Activated CD4-positive, alpha-beta T cell treated with anti-CD3 and anti-CD28 coated beads, Interleukin-2, amount 10 ng/mL, durations not matched to agents 24 days and 14 days (primary cell): ENCODE measurements around the gene MYL6. TPM values are rescaled to one million over a fixed set of nuclear protein-coding genes. Genes with fewer than 3 reads are reported as not detected.

ENCODE experiments used
- DNase-seq: peaks from one replicate; pipeline ENCODE4 v3.0.0; 2022
- H3K27ac Mint-ChIP-seq: one replicate; pipeline ENCODE4 v1.8.0; 2022; ENCODE audit warnings: mild to moderate bottlenecking, mixed read lengths
- H3K27me3 Mint-ChIP-seq: one replicate; pipeline ENCODE4 v1.8.0; 2022; ENCODE audit warnings: mixed read lengths
- H3K36me3 Mint-ChIP-seq: one replicate; pipeline ENCODE4 v1.8.0; 2022; ENCODE audit warnings: low read depth, mild to moderate bottlenecking, mixed read lengths
- H3K4me1 Mint-ChIP-seq: one replicate; pipeline ENCODE4 v1.8.0; 2021; ENCODE audit warnings: mixed read lengths
- H3K4me3 Mint-ChIP-seq: one replicate; pipeline ENCODE4 v1.8.0; 2022; ENCODE audit warnings: mild to moderate bottlenecking, moderate library complexity, mixed read lengths
- H3K9me3 Mint-ChIP-seq: one replicate; pipeline ENCODE4 v1.8.0; 2021; ENCODE audit warnings: mixed read lengths
- intact Hi-C: fragments of 100-400 bp; cut with micrococcal nuclease; formaldehyde crosslinking; loops from one replicate; pipeline ENCODE4 v1.15.1; 2023
- total RNA-seq: library from RNA; stranded (reverse); gene quantifications from 2 replicates; pipeline ENCODE4 v1.2.3, GENCODE V29; 2022

Gene MYL6
- total RNA-seq, 1 donor from 2014 or later: 717 TPM

DNA sequence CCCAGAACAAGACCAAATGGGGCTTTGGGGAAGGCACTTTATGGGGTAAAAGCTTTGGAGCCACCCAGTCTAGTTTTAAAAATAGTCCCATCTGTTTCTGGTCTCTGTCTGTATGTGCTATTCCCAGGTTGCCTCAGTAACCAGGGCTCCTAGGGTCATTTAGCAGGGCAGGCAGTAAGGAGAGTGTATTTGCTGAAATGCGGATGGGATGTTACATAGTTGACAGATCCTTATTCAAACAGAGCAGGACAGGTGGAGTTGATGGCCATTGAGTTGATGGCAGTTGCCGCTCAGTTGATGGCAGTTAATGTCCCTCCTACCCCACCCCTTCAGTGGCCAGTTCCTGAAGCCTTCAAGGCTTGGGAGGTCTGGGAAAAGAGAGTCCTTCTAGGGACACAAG lies 35.5 kb upstream of the MYL6 start:
- no peak for DNase-seq
- H3K27me3 Mint-ChIP-seq: peaks cover 3% of the 10 kb centered on the region
- intact Hi-C loops: loop anchor here (10.0 kb wide), 1 partner anchor 1632 kb away; the partner anchor contains the start of genes CDK4 and MARCHF9
- no peak overlapping the region for H3K27ac Mint-ChIP-seq
- peaks cover 54% of the 10 kb centered on the region for H3K4me1 Mint-ChIP-seq
- H3K4me3 Mint-ChIP-seq: no peak overlapping the region
- peaks cover 15% of the 10 kb centered on the region for H3K36me3 Mint-ChIP-seq
- no peaks in the 10 kb centered on the region for H3K9me3 Mint-ChIP-seq

DNA sequence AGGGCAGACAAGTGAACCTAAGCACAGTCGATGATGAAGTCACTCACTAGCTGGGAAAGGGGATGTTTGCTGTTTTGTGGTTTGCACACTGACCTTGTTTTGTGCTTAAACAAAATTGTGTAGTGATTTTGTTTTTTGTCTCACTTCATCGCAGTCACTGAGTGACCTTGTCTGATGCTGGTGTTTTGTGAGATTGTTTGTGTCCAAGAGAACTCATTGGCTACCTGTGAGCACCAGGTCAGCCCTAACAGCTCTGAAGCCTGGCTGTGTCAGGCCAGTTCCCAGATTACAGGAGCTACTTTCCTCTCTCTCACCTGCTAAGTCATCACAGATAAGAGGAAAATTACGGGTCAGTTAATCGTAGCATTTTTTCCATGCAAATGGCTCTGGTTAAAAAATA lies 34.0 kb upstream of the MYL6 start:
- H3K4me3 Mint-ChIP-seq: no peak overlapping the region
- peaks cover 14% of the 10 kb centered on the region for H3K36me3 Mint-ChIP-seq
- peak overlapping the region; percentile 22 for H3K27ac Mint-ChIP-seq
- peaks cover 50% of the 10 kb centered on the region for H3K4me1 Mint-ChIP-seq
- DNase-seq: no peak
- H3K9me3 Mint-ChIP-seq: no peaks in the 10 kb centered on the region
- intact Hi-C loops: loop anchor here (10.0 kb wide), 1 partner anchor 1631 kb away; the partner anchor contains the start of genes CDK4 and MARCHF9
- no peaks in the 10 kb centered on the region for H3K27me3 Mint-ChIP-seq

DNA sequence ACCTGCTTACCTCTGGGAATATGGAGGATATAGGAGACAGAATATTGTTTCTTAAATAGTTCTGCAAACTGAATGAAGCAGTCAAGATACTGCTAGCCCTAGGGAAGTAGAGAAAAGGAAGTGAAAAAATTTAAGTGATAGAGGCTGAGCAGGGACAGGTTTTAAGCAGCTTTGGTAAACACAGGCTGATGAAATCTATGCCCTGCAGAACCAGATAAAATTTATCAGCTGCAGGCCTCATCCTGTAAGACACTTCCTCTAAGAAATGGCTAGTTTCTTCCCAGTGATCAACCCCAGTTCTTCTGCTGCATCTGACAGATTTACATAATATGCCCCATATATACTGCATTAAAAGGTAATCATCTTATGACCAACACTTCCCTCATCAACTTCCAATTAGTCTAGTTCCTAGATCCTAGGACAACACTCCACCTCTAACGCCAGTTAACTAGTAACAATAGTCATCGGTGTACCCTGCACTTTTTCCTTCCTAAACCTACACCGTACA lies 31.4 kb upstream of the MYL6 start:
- no peaks in the 10 kb centered on the region for H3K27me3 Mint-ChIP-seq

DNA sequence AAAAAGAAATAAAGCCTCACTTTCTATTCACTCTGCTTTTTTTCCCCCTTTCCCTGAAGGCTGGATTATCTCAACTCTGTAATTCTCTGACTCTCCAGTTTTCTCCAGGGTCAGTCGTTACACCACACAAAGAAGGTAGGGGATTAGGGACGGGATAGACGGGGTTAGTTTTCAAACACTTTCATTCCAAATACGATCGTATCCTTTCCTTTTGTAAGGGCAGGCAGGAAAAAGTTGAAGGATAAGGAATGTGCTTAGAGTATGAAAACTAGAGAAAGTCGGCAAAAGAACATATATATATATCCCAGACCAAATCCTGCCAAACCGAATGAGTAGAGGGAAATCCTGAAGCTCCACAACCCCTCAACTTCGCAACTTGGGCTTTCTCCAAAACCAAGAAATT lies 30.7 kb upstream of the MYL6 start:
- Mint-ChIP-seq H3K4me3 (peak overlapping the region; percentile 98), H3K4me1 (peaks cover 64% of the 10 kb centered on the region), H3K36me3 (peaks cover 36% of the 10 kb centered on the region), H3K27ac (peak overlapping the region; percentile 94), H3K27me3 (no peaks in the 10 kb centered on the region), H3K9me3 (no peaks in the 10 kb centered on the region)
- no peak for DNase-seq
- intact Hi-C loops: loop anchor here (2.0 to 10.0 kb wide), 3 partner anchors 129 to 1627 kb away; partner anchors contain the start of genes CDK4, MARCHF9 and TIMELESS

More for the DNA sequence above, 31.4 kb upstream of the MYL6 start:
- Mint-ChIP-seq H3K36me3 (peaks cover 31% of the 10 kb centered on the region), H3K4me1 (peaks cover 57% of the 10 kb centered on the region), H3K27ac (peak overlapping the region; percentile 94), H3K4me3 (peak overlapping the region; percentile 98), H3K9me3 (no peaks in the 10 kb centered on the region)
- intact Hi-C loops: loop anchor here (1.0 to 10.0 kb wide), 7 partner anchors 8 to 1628 kb away; partner anchors contain the start of genes CDK4, MARCHF9, MYL6B and TIMELESS
- no peak for DNase-seq

DNA sequence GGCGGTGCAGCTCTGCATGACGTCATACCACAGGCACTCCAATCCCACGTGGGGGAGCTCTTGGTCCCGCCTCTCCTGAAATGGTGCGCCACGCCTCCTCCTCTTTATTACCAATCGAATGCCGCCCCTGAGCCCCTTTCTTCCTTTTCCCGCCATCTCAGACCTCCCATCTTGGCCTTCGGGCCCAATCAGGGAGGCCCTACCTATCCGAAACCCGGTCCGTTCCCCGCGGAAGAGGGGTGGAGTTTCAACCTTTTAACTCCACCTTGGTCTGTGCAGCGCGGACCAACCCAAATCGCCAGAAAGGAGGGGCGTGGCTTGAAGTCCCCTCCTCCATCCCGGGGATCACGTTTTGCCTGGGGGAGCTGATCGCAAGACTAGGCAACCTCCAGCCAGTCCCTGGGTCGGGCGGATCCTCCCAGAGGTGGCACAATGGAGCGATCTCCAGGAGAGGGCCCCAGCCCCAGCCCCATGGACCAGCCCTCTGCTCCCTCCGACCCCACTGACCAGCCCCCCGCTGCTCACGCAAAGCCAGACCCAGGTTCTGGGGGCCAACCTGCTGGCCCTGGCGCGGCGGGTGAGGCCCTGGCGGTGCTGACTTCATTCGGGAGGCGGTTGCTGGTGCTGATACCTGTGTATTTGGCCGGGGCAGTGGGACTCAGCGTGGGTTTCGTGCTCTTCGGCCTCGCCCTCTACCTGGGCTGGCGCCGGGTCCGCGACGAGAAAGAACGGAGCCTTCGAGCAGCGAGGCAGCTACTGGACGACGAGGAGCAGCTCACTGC lies 30.1 kb upstream of the MYL6 start, which contains the start of gene ESYT1:
ESYT1 (plus strand) TSS at position 380 of the 782 bp plus-strand sequence; CDS start at position 433, 53 bp downstream.
- Mint-ChIP-seq H3K36me3 (peaks cover 39% of the 10 kb centered on the region), H3K4me3 (peak within 1 kb of the TSS; percentile 98), H3K4me1 (peaks cover 65% of the 10 kb centered on the region), H3K27ac (peak within 1 kb of the TSS; percentile 94), H3K27me3 (no peaks in the 10 kb centered on the region), H3K9me3 (no peaks in the 10 kb centered on the region)
- DNase-seq: peak; percentile 99
- intact Hi-C loops: loop anchor here (2.0 to 10.0 kb wide), 4 partner anchors 129 to 1627 kb away; partner anchors contain the start of genes CDK4, MARCHF9, SPRYD4 and TIMELESS

DNA sequence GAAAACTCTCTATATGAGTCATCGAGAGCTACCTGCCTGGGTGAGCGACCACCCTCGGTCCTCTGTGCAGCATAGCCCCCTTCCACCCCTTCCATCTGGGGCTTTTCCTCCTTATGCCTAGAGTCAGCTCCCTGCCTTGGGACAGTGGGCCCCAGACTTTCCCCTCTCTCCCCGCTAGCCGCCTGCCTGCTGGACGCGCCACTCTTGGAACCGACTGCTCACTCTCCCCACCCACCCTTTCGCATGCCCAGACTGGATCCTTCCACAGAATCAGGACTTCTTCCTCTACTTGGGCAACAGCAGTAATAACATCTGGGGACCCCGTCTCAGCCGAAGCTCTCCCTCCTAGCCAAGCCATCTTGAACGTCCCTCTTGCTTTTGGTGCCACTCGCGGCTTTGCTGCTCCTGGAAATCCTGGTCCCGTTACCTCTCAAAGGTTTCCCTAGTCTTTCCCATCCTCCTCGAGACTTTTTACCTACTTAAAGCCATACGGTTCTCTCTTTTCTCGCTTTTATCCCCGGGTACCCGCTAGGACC lies 29.4 kb upstream of the MYL6 start:
- H3K4me3 Mint-ChIP-seq: peak overlapping the region; percentile 98
- DNase-seq: no peak
- H3K9me3 Mint-ChIP-seq: no peaks in the 10 kb centered on the region
- H3K4me1 Mint-ChIP-seq: peaks cover 68% of the 10 kb centered on the region
- intact Hi-C loops: loop anchor here (1.0 to 10.0 kb wide), 4 partner anchors 9 to 1626 kb away; partner anchors contain the start of genes CDK4, MARCHF9, SPRYD4 and TIMELESS
- H3K36me3 Mint-ChIP-seq: peaks cover 45% of the 10 kb centered on the region
- H3K27ac Mint-ChIP-seq: peak overlapping the region; percentile 94
- H3K27me3 Mint-ChIP-seq: no peaks in the 10 kb centered on the region

DNA sequence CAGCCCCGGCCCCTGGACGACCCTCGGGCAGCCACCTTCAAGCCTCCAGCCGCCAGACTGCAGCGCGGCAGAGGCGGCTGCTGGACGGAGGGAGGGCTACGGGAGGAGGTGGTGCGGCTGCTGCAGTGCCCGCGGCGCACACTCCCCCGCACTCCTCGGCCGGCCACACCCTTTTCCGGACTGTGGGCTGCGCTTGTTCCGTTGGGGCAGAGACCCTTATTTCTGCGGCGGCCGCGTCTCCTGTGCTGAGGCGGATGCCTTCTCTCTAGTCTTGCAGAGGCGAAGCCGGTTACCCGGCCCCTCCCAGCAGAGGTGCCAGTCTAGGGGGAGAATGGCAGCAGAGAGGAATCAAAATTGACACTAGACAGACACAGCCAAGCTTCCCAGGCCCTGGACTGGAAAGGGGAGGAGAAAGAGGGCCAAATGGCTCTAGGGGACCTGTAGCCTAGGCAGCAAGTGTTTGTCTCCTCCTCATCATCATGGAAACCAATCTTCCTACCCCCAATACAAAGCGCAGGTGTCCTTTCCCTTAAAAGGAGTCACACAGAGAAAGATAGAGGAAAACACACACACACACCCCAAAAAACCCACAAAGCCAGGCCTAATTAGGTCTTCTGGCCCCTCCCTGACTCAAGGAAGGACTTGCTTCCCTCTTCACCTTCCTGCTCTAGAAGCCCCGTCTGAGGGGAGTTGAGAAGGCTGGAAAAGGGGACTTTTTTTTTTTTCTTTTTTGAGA lies 28.8 kb upstream of the MYL6 start:
- peaks cover 52% of the 10 kb centered on the region for H3K36me3 Mint-ChIP-seq
- peak overlapping the region; percentile 94 for H3K27ac Mint-ChIP-seq
- intact Hi-C loops: loop anchor here (1.0 to 10.0 kb wide), 4 partner anchors 8 to 1625 kb away; partner anchors contain the start of genes CDK4, MARCHF9, SPRYD4 and TIMELESS
- no peaks in the 10 kb centered on the region for H3K27me3 Mint-ChIP-seq
- H3K4me3 Mint-ChIP-seq: peak overlapping the region; percentile 98
- no peaks in the 10 kb centered on the region for H3K9me3 Mint-ChIP-seq
- peaks cover 65% of the 10 kb centered on the region for H3K4me1 Mint-ChIP-seq
- peak; percentile 94 for DNase-seq

DNA sequence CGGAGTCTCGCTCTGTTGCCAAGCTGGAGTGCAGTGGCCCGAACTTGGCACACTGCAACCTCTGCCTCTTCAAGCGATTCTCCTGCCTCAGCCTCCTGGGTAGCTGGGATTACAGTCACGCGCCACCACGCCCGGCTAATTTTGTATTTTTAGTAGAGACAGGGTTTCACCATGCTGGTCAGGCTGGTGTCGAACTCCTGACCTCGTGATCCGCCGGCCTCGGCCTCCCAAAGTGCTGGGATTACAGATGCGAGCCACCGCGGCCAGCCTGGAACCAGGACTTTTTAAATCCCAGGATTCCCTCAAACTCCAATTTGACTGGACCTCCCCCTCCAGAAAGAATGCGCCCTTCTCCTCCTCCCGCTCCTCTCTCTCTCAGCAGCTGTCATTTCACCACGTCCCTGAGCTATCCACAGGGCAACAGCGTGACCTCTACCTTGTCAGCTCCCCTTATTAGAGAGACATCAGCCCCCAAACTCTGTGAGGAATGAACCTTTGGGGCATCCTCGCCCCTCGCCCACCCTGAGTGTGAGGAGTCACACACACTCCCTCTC lies 28.1 kb upstream of the MYL6 start:
- Mint-ChIP-seq H3K4me1 (peaks cover 62% of the 10 kb centered on the region), H3K27ac (peak overlapping the region; percentile 94), H3K4me3 (peak overlapping the region; percentile 98), H3K36me3 (peaks cover 56% of the 10 kb centered on the region), H3K9me3 (no peaks in the 10 kb centered on the region), H3K27me3 (no peaks in the 10 kb centered on the region)
- intact Hi-C loops: loop anchor here (1.0 to 10.0 kb wide), 4 partner anchors 7 to 1625 kb away; partner anchors contain the start of genes CDK4, MARCHF9, SPRYD4 and TIMELESS
- DNase-seq: no peak

DNA sequence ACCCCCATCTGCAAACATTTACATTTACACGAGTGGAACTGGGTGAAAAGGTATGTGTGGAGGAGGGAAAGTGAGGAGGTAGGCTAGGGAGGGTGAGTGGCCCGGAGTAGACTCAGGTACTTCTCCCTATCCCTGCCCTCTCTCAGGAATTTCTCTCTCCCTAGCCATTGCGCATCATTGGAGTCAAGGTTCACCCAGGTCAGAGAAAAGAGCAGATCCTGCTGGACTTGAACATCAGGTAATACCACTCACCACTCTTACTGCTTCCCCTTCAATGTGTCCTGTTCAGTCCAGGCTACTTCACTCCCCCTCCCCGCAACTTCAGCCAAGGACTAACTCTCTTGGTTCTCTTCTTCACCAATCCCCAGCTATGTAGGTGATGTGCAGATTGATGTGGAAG lies 27.3 kb upstream of the MYL6 start:
- Mint-ChIP-seq H3K4me1 (peaks cover 59% of the 10 kb centered on the region), H3K9me3 (no peaks in the 10 kb centered on the region), H3K27me3 (no peaks in the 10 kb centered on the region), H3K4me3 (peak overlapping the region; percentile 98), H3K36me3 (peaks cover 57% of the 10 kb centered on the region), H3K27ac (peak overlapping the region; percentile 46)
- intact Hi-C loops: no loop called here
- no peak for DNase-seq

DNA sequence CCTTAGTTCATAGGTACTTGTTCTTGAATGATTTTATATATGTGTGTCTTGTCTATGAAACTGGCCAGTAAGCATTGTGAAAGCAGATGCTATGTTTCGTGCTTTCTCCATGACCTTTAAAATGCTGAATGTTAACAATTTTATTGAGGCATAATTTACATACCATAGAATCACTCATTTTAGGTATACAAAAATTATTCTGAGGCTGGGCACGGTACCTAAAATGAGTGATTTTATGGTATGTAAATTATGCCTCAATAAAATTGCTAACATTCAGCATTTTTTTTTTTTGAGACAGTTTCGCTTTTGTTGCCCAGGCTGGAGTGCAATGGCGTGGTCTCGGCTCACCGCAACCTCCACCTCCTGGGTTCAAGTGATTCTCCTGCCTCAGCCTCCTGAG lies 23.3 kb upstream of the MYL6 start:
- Mint-ChIP-seq H3K4me3 (no peak overlapping the region), H3K27ac (no peak overlapping the region), H3K4me1 (peaks cover 55% of the 10 kb centered on the region), H3K9me3 (no peaks in the 10 kb centered on the region), H3K27me3 (no peaks in the 10 kb centered on the region), H3K36me3 (peaks cover 85% of the 10 kb centered on the region)
- no peak for DNase-seq
- intact Hi-C loops: no loop called here

DNA sequence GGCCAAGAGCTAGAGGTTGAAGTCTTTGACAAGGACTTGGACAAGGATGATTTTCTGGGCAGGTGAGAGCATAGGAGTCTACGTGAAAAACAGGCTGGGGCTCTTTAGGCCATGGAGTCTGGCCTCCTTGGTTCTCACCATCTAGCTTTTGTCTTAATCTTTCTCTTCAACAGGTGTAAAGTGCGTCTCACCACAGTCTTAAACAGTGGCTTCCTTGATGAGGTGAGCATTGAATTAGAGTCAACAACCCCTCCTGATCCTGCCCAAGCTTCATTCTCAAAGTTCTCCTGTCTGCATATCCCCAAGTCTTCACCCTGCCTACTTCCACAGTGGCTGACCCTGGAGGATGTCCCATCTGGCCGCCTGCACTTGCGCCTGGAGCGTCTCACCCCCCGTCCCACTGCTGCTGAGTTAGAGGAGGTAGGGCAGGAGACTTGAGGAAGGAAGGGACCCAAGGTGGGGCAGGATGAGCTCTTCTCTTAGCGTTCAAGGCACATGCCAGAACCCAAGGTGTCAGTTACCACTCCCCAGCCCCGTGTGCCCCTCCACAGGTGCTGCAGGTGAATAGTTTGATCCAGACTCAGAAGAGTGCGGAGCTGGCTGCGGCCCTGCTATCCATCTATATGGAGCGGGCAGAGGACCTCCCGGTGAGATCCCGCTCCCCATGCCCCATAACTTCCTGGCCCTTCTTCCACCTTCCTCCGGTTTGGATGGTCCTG lies 20.1 kb upstream of the MYL6 start:
- no peaks in the 10 kb centered on the region for H3K9me3 Mint-ChIP-seq
- H3K4me3 Mint-ChIP-seq: peak overlapping the region; percentile 30
- no peaks in the 10 kb centered on the region for H3K27me3 Mint-ChIP-seq
- intact Hi-C loops: loop anchor here (1.0 kb wide), 1 partner anchor 9 kb away; no protein-coding TSS in a partner anchor
- H3K27ac Mint-ChIP-seq: peak overlapping the region; percentile 80
- H3K36me3 Mint-ChIP-seq: peaks cover 81% of the 10 kb centered on the region
- peaks cover 50% of the 10 kb centered on the region for H3K4me1 Mint-ChIP-seq
- DNase-seq: no peak

DNA sequence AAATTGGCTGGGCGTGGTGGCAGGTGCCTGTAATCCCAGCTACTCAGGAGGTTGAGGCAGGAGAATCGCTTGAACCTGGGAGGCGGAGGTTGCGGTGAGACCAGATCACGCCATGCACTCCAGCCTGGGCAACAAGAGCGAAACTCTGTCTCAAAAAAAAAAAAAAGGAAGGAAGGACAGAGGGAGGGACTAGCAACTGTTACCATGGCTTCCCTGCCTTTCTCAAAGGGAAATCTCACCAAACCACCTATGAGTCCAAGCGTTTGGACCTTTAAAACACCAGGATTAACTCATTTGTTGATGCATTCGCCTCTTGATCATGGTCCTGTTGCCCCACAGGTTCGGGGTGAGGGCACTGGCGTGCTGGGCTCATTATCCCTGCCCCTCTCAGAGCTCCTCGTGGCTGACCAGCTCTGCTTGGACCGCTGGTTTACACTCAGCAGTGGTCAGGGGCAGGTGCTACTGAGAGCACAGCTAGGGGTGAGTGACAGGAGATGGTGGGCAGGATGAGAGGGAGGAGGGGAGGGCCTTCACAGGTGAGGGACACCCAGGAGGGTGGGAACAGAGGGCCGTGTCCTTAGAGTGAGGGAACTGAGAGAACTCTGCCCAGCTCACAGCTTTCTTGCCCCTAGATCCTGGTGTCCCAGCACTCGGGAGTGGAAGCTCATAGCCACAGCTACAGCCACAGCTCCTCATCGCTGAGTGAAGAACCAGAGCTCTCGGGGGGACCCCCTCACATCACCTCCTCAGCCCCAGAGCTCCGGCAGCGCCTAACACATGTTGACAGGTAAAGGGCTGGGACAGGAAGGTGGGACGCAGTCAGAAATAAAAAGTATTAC lies 16.0 kb upstream of the MYL6 start:
- Mint-ChIP-seq H3K4me3 (no peak overlapping the region), H3K27ac (no peak overlapping the region), H3K9me3 (no peaks in the 10 kb centered on the region), H3K4me1 (peaks cover 37% of the 10 kb centered on the region), H3K36me3 (peaks cover 74% of the 10 kb centered on the region), H3K27me3 (no peaks in the 10 kb centered on the region)
- intact Hi-C loops: no loop called here
- DNase-seq: no peak
